GM10248 (cell line): ENCODE results near the gene MRNIP.

Experiments
- CTCF ChIA-PET: fragments of 300-600 bp; sonication (Branson Sonifier 250); formaldehyde crosslinking; extraction: SDS; loops from one replicate; lab custom pipeline; 2021; ENCODE audit warnings: antibody characterized with exemption; lab: Yijun Ruan, JAX
- POLR2A ChIA-PET: fragments of 350-650 bp; sonication (Branson Sonifier 250); formaldehyde crosslinking; extraction: SDS; loops from one replicate; lab custom pipeline; 2020; ENCODE audit warnings: antibody characterized with exemption; lab: Yijun Ruan, JAX
- DNase-seq: peaks from one replicate; pipeline ENCODE4 v3.0.0; 2012; ENCODE audit errors: extremely low spot score
- TF ChIP-seq, protein P1 (sequence below): IDR thresholded peaks from 2 replicates; pipeline ENCODE4 v1.5.1; 2012; ENCODE audit warnings: mild to moderate bottlenecking, low read depth; ENCODE audit errors: extremely low read depth, missing control alignments, control extremely low read depth

The MRNIP gene

DNA sequence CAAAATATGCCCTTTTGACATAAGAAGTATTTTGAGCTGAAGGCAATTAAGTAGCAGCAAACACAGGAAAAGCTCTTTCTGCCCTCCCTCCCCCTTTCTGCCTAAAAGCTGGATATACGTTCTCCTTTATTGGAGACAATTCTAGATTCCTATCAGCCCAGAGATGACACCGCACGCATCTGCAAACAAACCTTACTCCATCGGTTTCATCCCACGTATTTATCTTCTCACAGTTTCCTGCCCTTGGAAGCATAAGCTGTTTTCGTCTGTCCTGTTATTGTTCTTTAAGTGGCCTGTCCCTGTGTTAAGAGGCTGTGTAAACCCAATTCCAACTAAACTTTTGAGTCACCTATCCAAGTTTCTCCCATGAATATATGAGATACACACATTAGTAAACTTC, 37.2 kb upstream of the MRNIP start:
- ChIA-PET CTCF (interaction anchor here (1.3 kb wide), 1 partner anchor 10 kb away, joined by 3 read pairs; no protein-coding TSS in a partner anchor), POLR2A (no interaction called here)
- DNase-seq = no peak
- TF ChIP-seq, protein P1, sequence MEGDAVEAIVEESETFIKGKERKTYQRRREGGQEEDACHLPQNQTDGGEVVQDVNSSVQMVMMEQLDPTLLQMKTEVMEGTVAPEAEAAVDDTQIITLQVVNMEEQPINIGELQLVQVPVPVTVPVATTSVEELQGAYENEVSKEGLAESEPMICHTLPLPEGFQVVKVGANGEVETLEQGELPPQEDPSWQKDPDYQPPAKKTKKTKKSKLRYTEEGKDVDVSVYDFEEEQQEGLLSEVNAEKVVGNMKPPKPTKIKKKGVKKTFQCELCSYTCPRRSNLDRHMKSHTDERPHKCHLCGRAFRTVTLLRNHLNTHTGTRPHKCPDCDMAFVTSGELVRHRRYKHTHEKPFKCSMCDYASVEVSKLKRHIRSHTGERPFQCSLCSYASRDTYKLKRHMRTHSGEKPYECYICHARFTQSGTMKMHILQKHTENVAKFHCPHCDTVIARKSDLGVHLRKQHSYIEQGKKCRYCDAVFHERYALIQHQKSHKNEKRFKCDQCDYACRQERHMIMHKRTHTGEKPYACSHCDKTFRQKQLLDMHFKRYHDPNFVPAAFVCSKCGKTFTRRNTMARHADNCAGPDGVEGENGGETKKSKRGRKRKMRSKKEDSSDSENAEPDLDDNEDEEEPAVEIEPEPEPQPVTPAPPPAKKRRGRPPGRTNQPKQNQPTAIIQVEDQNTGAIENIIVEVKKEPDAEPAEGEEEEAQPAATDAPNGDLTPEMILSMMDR = no peak

DNA sequence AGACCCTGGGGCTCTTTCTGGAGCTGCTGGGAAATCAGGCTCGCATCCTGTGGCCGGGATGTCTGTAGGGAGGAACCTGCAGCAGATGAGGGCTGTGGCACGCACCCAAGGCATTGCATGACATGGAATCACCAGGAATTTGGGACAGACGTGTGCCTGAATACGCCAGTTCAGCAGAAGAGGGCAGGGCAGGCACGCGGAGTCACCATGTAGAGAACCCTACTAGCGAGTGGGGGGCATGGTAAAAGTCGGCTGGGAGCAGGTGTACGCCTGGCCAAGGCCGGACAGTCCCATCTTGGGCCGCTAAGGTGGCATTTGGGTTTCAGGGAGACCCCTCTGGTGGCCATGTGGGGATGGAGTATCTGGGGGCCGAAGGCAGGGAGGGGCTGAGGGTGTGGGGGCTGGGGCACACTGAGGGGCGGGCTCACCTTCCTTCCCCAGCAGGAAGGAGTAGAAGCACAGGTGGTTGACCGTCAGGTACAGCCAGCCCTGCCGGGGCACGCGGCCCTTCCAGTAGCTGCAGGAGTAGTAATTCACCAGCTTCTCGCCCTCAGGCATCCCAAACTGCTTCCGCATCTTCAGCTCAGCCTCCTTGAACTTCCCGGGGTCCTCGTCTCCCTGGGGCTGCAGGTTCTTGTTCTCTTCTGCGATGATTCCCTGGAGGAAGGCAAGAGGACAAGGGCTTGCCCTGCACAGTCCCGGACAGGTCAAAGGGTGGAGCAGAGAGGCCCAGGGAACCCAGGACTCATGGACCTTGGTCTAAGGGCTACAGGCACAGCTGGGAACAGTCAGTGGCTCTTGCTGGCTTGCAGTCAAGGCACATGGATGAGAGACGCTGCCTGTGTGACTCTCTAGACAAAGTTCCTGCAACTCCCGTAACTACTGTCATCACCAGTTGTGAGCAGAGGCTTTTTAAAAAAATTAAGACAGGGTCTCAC, 35.6 kb upstream of the MRNIP start:
- CTCF ChIA-PET = no interaction called here
- DNase-seq = no peak
- POLR2A ChIA-PET = interaction anchor here (0.6 kb wide), 1 partner anchor 162 kb away, joined by 3 read pairs; no protein-coding TSS in a partner anchor
- TF ChIP-seq, protein P1 = no peak

DNA sequence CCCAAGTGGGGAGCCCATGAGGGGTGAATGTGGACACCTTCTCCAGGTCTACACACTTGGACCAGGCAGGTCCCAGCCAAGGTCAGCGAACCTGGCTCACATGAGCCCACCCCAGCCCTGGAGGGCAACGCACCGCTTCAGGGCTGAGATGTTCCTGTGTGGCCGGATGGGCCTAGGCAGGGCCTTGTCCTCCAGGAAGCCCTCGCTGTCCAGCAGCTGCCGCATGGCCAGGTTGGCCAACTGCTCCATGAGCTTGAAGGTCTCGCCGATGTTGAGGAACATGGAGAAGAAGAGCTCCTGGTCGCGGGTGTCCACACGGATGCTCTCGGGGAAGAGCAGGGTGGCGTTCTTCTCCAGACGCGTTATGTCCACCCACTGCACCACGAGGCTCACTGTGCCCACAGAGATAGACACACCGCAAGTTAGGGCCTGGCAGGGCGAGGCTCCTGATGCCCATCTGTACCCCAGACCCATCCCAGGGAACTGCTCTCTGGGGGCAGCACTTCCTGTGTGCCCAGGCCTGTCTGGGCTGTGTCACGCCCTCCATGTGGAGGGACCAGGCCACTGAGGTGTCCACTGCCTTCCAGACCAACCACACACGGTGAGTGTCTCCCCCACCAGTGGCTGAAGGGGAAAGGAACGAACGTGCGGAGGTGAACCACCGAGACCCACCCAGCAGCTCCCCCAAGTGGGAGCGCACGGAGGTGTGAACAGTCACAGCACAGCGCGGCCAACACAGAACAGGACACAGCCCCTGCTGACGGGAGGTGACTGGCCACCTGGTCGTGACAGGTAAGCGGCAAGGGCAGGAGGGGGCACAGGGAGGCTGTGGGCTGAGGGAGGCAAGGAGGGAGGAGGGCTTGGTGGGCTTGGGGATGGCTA, 34.7 kb upstream of the MRNIP start:
- CTCF ChIA-PET = interaction anchor here (1.0 to 2.1 kb wide), 4 partner anchors 8 to 15 kb away, joined by 4 to 5 read pairs (median 4); no protein-coding TSS in a partner anchor
- TF ChIP-seq, protein P1 = no peak
- POLR2A ChIA-PET = no interaction called here
- DNase-seq = no peak

DNA sequence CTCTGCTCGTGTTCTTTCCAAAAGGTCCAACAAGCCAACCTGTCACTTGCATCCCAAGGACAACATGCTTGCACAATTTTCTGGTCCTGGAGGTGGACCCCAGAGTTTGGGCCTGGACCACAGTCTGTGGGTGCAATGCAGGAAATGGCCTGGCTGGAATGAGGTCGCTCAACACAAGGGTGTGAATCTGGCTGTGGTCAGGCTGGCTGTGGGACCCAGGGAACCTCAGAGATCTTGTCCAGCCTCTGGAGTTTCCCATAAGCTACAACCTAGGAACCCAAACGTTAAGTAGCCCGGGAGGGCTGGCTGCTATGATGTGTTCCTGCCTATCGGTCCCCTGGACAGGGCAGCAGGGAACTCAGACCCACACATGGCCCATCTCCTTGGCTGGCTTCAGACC, 33.6 kb upstream of the MRNIP start:
- CTCF ChIA-PET = interaction anchor here (1.0 to 2.1 kb wide), 5 partner anchors 9 to 437 kb away, joined by 4 to 5 read pairs (median 4); no protein-coding TSS in a partner anchor
- POLR2A ChIA-PET = no interaction called here
- TF ChIP-seq, protein P1 = no peak
- DNase-seq = no peak

DNA sequence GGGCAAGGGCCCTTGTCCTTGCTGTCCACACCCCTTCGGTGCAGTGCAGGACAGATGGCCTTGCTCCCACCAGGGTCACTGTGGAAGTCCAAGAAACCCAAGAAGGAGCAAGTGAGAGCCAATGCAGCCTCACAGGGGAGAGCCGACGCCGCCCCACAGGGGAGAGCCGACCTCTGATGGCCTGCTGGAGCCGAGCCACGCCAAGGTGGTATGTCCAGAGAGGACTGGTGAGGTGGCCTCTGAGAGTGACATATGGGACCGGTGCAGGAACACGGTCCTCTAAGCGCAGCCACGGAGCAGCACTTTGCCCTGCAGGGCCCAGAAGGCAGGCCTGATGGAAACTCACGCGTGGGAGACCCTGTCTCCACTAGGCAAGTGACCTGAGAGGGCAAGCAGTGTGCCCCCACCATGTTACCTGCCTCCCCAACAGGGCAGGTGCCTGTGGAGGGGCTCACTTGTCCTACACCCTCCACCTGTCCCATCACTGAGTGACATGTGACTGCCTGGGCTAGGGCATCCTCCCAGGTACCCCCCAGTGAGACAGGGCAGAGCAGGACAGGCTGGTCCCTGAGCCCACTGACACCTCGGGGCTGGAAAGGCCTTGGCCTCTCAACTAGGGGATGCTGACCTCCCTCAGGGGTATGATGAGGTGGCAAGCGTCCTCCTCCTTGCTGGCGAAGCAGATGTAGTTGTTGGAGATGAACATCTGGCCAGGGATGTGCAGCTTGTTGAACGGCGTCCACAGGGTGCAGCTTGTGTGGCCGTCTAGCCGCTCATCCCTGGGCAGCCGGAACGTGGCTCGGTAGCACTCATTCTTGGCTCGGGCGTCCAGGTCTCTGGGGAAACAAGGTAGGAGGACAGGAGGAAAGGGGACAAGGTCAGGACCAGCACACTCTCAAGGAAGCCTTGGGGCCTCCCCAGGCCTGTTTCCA, 32.4 kb upstream of the MRNIP start:
- ChIA-PET POLR2A (no interaction called here), CTCF (interaction anchor here (1.1 to 2.1 kb wide), 2 partner anchors 11 to 438 kb away, joined by 4 to 5 read pairs; no protein-coding TSS in a partner anchor)

More for the DNA sequence above, 32.4 kb upstream of the MRNIP start:
- TF ChIP-seq, protein P1 = no peak
- no peak for DNase-seq
